ENCODE measurements around the gene ZNF766. TPM values are rescaled to one million over a fixed set of nuclear protein-coding genes. Genes with fewer than 3 reads are reported as not detected.
A peak's percentile ranks its signal among the peaks of the same experiment; 100 is the strongest.

Gene ZNF766
- total RNA-seq, 1 experiment from 2014 or later = 32.9 TPM

- ChIA-PET POLR2A (no interaction called here), CTCF (interaction anchor here (0.8 to 1.7 kb wide), 3 partner anchors 8 to 205 kb away, joined by 3 to 6 read pairs (median 3); no protein-coding TSS in a partner anchor)
- Mint-ChIP-seq H3K27me3 (ENCODE audit: low read depth) (peaks cover 14% of the 10 kb centered on the region), H3K36me3 (peaks cover 23% of the 10 kb centered on the region), H3K9me3 (peaks cover 27% of the 10 kb centered on the region), H3K4me3 (peak within 1 kb of the TSS; percentile 92), H3K4me1 (peaks cover 9% of the 10 kb centered on the region), H3K27ac (peak within 1 kb of the TSS; percentile 80)
- DNase-seq (ENCODE audit: low spot score) (peak; percentile 87), ATAC-seq (peak; percentile 97)
- no peak for TF ChIP-seq ZNF425 (CRISPR knock-in tag; conservative IDR thresholded peaks at IDR 0.05)
- TF ChIP-seq AFF4 (CRISPR knock-in tag; IDR thresholded peaks at IDR 0.05; ENCODE audit: borderline replicate concordance) = no peak
- peak; percentile 49; the same call in 1 of the 2 replicates for TF ChIP-seq FOXK1 (CRISPR knock-in tag; IDR thresholded peaks at IDR 0.05)
- no peak for TF ChIP-seq RELA (CRISPR knock-in tag; IDR thresholded peaks at IDR 0.05; ENCODE audit: borderline replicate concordance)
- no peak for TF ChIP-seq ZBTB43 (CRISPR knock-in tag; IDR thresholded peaks at IDR 0.05)
- no peak for TF ChIP-seq NR3C1 (CRISPR knock-in tag; conservative IDR thresholded peaks at IDR 0.05; ENCODE audit: low read depth)
- TF ChIP-seq CBFB (CRISPR knock-in tag; IDR thresholded peaks at IDR 0.05; ENCODE audit: low read depth) = no peak
- TF ChIP-seq IRF2 (CRISPR knock-in tag; IDR thresholded peaks at IDR 0.05; ENCODE audit: borderline replicate concordance, low read depth) = no peak
- peak; percentile 62; the same call in 1 of the 2 replicates for TF ChIP-seq MAX (CRISPR knock-in tag; IDR thresholded peaks at IDR 0.05)
- no peak for TF ChIP-seq JUN (CRISPR knock-in tag; IDR thresholded peaks at IDR 0.05)
- TF ChIP-seq CREM (CRISPR knock-in tag; IDR thresholded peaks at IDR 0.05) = 0 out of 2 replicates have a peak, but pooled peaks have one; percentile 40
- 0 out of 2 replicates have a peak, but pooled peaks have one; percentile 49 for TF ChIP-seq SP1 (CRISPR knock-in tag; conservative IDR thresholded peaks at IDR 0.05)
- no peak for TF ChIP-seq CDX4 (CRISPR knock-in tag; IDR thresholded peaks at IDR 0.05; ENCODE audit: borderline replicate concordance)
- TF ChIP-seq ZNF138 (CRISPR knock-in tag; conservative IDR thresholded peaks at IDR 0.05) = no peak
- TF ChIP-seq OVOL2 (CRISPR knock-in tag; IDR thresholded peaks at IDR 0.05; ENCODE audit: borderline replicate concordance) = no peak
- TF ChIP-seq E2F1 (CRISPR knock-in tag; IDR thresholded peaks at IDR 0.05) = no peak
- no peak for TF ChIP-seq ATF6 (CRISPR knock-in tag; IDR thresholded peaks at IDR 0.05)
- no peak for TF ChIP-seq ZNF121 (CRISPR knock-in tag; IDR thresholded peaks at IDR 0.05)
- no peak for TF ChIP-seq KAT7 (CRISPR knock-in tag; IDR thresholded peaks at IDR 0.05; ENCODE audit: borderline replicate concordance)
- no peak for TF ChIP-seq NFE2L1 (CRISPR knock-in tag; IDR thresholded peaks at IDR 0.05)
- TF ChIP-seq TEAD1 (CRISPR knock-in tag; IDR thresholded peaks at IDR 0.05) = no peak
- TF ChIP-seq ESRRA (CRISPR knock-in tag; IDR thresholded peaks at IDR 0.05; ENCODE audit: borderline replicate concordance) = no peak
- no peak for TF ChIP-seq RORB (CRISPR knock-in tag; IDR thresholded peaks at IDR 0.05)
- no peak for TF ChIP-seq ERG (CRISPR knock-in tag; IDR thresholded peaks at IDR 0.05)
- no peak for TF ChIP-seq ZNF317 (CRISPR knock-in tag; IDR thresholded peaks at IDR 0.05; ENCODE audit: borderline replicate concordance, low read depth)
Observed at GRCh38 chr19:52336117-52336790, 66.9 kb downstream of the ZNF766 start, which contains the start of gene ZNF610. Gene ZNF610 (plus strand): TSS chr19:52336243. CDS start chr19:52349173, 12,930 bp downstream.
